ENCODE measurements around the gene ST6GAL1. TPM values are rescaled to one million over a fixed set of nuclear protein-coding genes. Genes with fewer than 3 reads are reported as not detected.

Gene ST6GAL1
- total and polyA plus RNA-seq, 8 donors = 3.8 to 31.0 (median 13.5) TPM

DNA sequence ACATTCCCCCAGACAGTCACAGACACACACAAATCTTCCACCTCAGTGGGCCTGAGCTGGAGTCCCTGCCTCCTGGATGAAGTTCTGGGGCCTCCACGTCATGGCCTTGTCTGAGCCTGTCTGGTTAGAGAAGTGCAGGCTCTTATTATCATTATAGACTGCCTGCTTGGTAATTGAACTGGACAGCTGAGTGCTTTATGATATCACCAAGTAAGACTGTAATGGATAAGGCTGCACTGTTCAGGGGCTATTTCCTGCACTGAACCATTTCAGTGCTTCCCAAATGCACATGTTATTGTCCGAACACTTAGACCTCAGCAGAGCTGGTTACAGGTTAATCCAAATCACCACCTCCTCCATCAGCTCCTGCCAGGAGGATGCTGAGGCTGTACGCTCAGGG is 8.7 kb upstream of the ST6GAL1 start:
- WGBS, 5 donors = 76 to 83% (median 81%) methylated on average over 3 of the region's 3 CpGs
- Histone ChIP-seq H3K9me3 (no peaks in the 10 kb centered on the region), H3K4me1 (no peaks in the 10 kb centered on the region), H3K27ac (no peak overlapping the region), H3K36me3 (no peaks in the 10 kb centered on the region), H3K27me3 (no peaks in the 10 kb centered on the region), H3K4me3 (no peak overlapping the region)
- peak in 1 of 2 donors; percentile 28 for DNase-seq
- intact Hi-C loops (cut with DNase I; ENCODE audit: low total_unique reads) = no loop called here
- TF ChIP-seq POLR2AphosphoS5 (IDR thresholded peaks at IDR 0.05) (no peak), POLR2A (IDR thresholded peaks at IDR 0.05) (no peak), EP300 (IDR thresholded peaks at IDR 0.05) (no peak)
- TF ChIP-seq, protein P1, sequence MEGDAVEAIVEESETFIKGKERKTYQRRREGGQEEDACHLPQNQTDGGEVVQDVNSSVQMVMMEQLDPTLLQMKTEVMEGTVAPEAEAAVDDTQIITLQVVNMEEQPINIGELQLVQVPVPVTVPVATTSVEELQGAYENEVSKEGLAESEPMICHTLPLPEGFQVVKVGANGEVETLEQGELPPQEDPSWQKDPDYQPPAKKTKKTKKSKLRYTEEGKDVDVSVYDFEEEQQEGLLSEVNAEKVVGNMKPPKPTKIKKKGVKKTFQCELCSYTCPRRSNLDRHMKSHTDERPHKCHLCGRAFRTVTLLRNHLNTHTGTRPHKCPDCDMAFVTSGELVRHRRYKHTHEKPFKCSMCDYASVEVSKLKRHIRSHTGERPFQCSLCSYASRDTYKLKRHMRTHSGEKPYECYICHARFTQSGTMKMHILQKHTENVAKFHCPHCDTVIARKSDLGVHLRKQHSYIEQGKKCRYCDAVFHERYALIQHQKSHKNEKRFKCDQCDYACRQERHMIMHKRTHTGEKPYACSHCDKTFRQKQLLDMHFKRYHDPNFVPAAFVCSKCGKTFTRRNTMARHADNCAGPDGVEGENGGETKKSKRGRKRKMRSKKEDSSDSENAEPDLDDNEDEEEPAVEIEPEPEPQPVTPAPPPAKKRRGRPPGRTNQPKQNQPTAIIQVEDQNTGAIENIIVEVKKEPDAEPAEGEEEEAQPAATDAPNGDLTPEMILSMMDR (IDR thresholded peaks at IDR 0.05) = no peak

DNA sequence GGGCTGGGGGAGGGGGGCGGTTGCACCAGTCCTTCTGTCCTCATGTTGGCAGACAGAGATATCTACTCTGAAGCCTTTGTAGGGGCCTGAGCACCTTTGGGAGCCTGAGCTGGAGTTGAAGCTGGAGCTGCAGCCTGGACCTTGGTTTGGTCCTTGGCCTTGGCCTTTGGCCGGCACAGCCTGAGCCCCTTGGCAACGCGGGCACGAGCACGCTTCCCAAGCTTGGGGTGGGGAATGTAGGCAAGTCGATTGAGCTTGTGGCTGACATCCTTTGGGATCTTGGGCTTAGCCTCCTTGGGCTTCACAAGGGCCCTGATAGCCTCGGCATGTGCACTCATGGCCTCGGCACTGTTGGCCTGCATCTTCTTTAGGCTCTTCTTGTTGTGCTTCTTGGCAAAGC is 8.1 kb upstream of the ST6GAL1 start:
- DNase-seq = no peak
- intact Hi-C loops (cut with DNase I; ENCODE audit: low total_unique reads) = no loop called here
- Histone ChIP-seq H3K4me1 (no peaks in the 10 kb centered on the region), H3K4me3 (no peak overlapping the region), H3K27me3 (no peaks in the 10 kb centered on the region), H3K27ac (no peak overlapping the region), H3K9me3 (no peaks in the 10 kb centered on the region), H3K36me3 (no peaks in the 10 kb centered on the region)
- no peak for TF ChIP-seq POLR2AphosphoS5 (IDR thresholded peaks at IDR 0.05)
- no peak for TF ChIP-seq EP300 (IDR thresholded peaks at IDR 0.05)
- TF ChIP-seq POLR2A (IDR thresholded peaks at IDR 0.05) = no peak
- TF ChIP-seq, protein P1 (IDR thresholded peaks at IDR 0.05) = no peak
- WGBS, 5 donors = 92 to 97% (median 94%) methylated on average over 4 to 9 of the region's 9 CpGs

DNA sequence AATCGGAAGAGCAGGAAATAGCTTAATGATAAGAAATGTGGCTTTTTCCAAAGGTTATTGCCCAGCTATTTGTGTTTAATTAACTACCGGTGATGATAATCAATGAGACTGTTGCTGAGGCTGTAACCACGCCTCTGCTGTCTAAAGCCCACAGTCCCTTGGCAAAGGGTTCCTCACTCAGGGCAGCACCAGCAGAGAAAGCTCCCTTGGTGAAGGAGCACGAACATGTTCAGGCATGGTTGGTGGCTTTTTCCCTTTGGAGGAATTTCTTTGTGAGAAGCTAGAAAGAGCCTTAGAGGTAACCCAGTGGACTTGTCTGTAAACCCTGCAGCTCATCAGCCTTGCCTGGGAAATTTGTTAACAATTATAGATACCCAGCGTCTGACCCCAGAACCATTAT is 7.5 kb upstream of the ST6GAL1 start:
- no peak overlapping the region for H3K4me3 ChIP-seq
- H3K4me1 ChIP-seq = no peaks in the 10 kb centered on the region
- intact Hi-C loops (cut with DNase I; ENCODE audit: low total_unique reads) = no loop called here
- H3K27me3 ChIP-seq = no peaks in the 10 kb centered on the region
- 50 to 80% (median 60%) methylated on average over 5 of the region's 5 CpGs for WGBS, 5 donors
- TF ChIP-seq POLR2A (IDR thresholded peaks at IDR 0.05) = no peak
- no peak for TF ChIP-seq EP300 (IDR thresholded peaks at IDR 0.05)
- TF ChIP-seq POLR2AphosphoS5 (IDR thresholded peaks at IDR 0.05) = no peak
- TF ChIP-seq, protein P1 (IDR thresholded peaks at IDR 0.05) = no peak
- H3K36me3 ChIP-seq = no peaks in the 10 kb centered on the region
- H3K27ac ChIP-seq = no peak overlapping the region
- no peak for DNase-seq
- no peaks in the 10 kb centered on the region for H3K9me3 ChIP-seq

DNA sequence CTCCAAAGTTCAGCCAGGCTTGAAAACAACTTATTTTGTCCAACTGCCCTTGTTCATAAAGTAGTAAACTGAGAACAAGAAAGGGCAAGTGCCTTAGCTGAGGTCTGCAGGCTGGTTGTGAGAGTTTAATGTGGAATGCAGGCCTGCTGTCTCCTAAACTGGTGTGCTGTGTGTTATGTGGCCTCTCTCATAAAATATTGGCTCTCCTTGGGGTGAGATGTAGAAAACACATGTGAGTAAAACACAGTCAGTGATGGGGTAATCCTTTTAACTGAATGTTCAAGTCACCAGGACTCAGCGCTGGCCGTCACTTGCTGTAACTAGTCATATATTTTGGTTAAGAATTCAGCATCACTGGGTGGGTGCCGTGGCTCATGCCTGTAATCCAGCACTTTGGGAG is 7.1 kb upstream of the ST6GAL1 start:
- H3K4me1 ChIP-seq = no peaks in the 10 kb centered on the region
- no peak for TF ChIP-seq POLR2AphosphoS5 (IDR thresholded peaks at IDR 0.05)
- TF ChIP-seq POLR2A (IDR thresholded peaks at IDR 0.05) = no peak
- no peak for TF ChIP-seq EP300 (IDR thresholded peaks at IDR 0.05)
- TF ChIP-seq, protein P1 (IDR thresholded peaks at IDR 0.05) = no peak
- no peaks in the 10 kb centered on the region for H3K27me3 ChIP-seq
- H3K9me3 ChIP-seq = no peaks in the 10 kb centered on the region
- H3K36me3 ChIP-seq = no peaks in the 10 kb centered on the region
- H3K4me3 ChIP-seq = no peak overlapping the region
- DNase-seq = no peak
- H3K27ac ChIP-seq = no peak overlapping the region
- 92 to 100% (median 98%) methylated on average over 3 of the region's 3 CpGs for WGBS, 5 donors
- intact Hi-C loops (cut with DNase I; ENCODE audit: low total_unique reads) = no loop called here

All from stomach (tissue), 9 donors.